PC-3 (cell line): Measurements from ENCODE around the gene OPRD1.
"Not testable (repeated sequence)": the region's sequence is repeated elsewhere in the genome, so short reads cannot be mapped to it uniquely, and the experiment has no call there.

Experiments
- CTCF ChIP-seq: fragments of 300-600 bp; sonication (generic); conservative IDR thresholded peaks from 2 replicates; pipeline ENCODE4 v1.5.1; 2017; ENCODE audit warnings: antibody characterized with exemption, low read depth, mild to moderate bottlenecking, low read length
- EZH2 ChIP-seq: fragments of 300-600 bp; sonication (generic); IDR thresholded peaks from one replicate; pipeline ENCODE4 v1.6.1; 2017; ENCODE audit warnings: antibody characterized with exemption, mild to moderate bottlenecking, low read length; ENCODE audit not compliant: unreplicated experiment
- EZH2phosphoT487 ChIP-seq: fragments of 300-600 bp; sonication (generic); IDR thresholded peaks from 2 replicates; pipeline ENCODE4 v1.6.1; 2018; ENCODE audit warnings: mild to moderate bottlenecking, antibody characterized with exemption, low read length, borderline replicate concordance

GRCh38 chr1:28771921-28772320, 40.0 kb upstream of the OPRD1 start:
- TF ChIP-seq CTCF, EZH2phosphoT487, EZH2: not testable (repeated sequence)
